Keratinocyte (primary cell): Measurements from ENCODE around the gene GOLGB1.

ENCODE experiments used
- CTCF ChIP-seq, 3 experiments: IDR thresholded peaks in 1 of 3; conservative IDR thresholded peaks in 1 of 3; optimal IDR thresholded peaks in 1 of 3; 2 replicates in 2 of 3; 3 replicates in 1 of 3; pipeline versions ENCODE3 to v1.5.1; 2011; ENCODE audit warnings: low read length in 3 of 3, mild to moderate bottlenecking in 3 of 3, moderate library complexity in 2 of 3, control low read depth in 1 of 3, inconsistent platforms in 1 of 3; ENCODE audit not compliant: insufficient read depth in 2 of 3; ENCODE audit errors: extremely low read depth in 1 of 3
- EZH2 ChIP-seq: IDR thresholded peaks from one replicate; pipeline ENCODE4 v1.6.1; 2012; ENCODE audit warnings: inconsistent platforms, mild to moderate bottlenecking, low read length, moderate library complexity

- TF ChIP-seq CTCF (optimal IDR thresholded peaks at IDR 0.05 in 1 of 3, IDR thresholded peaks at IDR 0.05 in 1 of 3, conservative IDR thresholded peaks at IDR 0.05 in 1 of 3; ENCODE audit: extremely low read depth in 1 of 3, insufficient read depth in 2 of 3, low read length in 3 of 3) (no peak), EZH2 (no peak)
Observed at GRCh38 chr3:121796970-121797369, 47.4 kb upstream of the GOLGB1 start.
